PC-9 (cell line): ENCODE data around the gene AASS. TPM values are rescaled to one million over a fixed set of nuclear protein-coding genes. Genes with fewer than 3 reads are reported as not detected.

ENCODE experiments used
- BruUV-seq: library from RNA; stranded (reverse); fragments of 400-500 nt; replicated peaks from 2 replicates; lab custom pipeline; 2021; lab: Mats Ljungman, UMichigan
- CTCF ChIA-PET: fragments of 300-600 bp; sonication (Branson Sonifier 250); formaldehyde crosslinking; loops from one replicate; lab custom pipeline; 2022; ENCODE audit warnings: antibody characterized with exemption; lab: Charles Lee
- POLR2A ChIA-PET: fragments of 300-600 bp; sonication (Branson Sonifier 250); formaldehyde crosslinking; loops from one replicate; lab custom pipeline; 2022; ENCODE audit warnings: antibody characterized with exemption; ENCODE audit not compliant: unreplicated experiment; lab: Charles Lee
- DNase-seq, 2 experiments: peaks; one replicate each; pipeline versions ENCODE4 v3.0.0 to v3.0.0-alpha.2; 2015 to 2022; ENCODE audit warnings: mixed read lengths in 1 of 2
- H2AFZ ChIP-seq: fragments of 200-600 bp; sonication (generic); 2 replicates; pipeline ENCODE4 v1.8.1; 2017; ENCODE audit warnings: antibody characterized with exemption
- H3F3A ChIP-seq: fragments of 200-600 bp; sonication (generic); 2 replicates; pipeline ENCODE4 v1.8.1; 2017; ENCODE audit warnings: antibody characterized with exemption, mild to moderate bottlenecking, low read depth; ENCODE audit not compliant: insufficient read depth
- H3K27ac ChIP-seq: fragments of 200-600 bp; sonication (generic); 2 replicates; pipeline ENCODE4 v1.6.1; 2016; ENCODE audit warnings: mixed run types
- H3K27me3 ChIP-seq: fragments of 200-600 bp; sonication (generic); 2 replicates; pipeline ENCODE4 v1.6.1; 2016; ENCODE audit warnings: low read depth, mixed run types; ENCODE audit not compliant: insufficient read depth
- H3K36me3 ChIP-seq: fragments of 200-600 bp; sonication (generic); 2 replicates; pipeline ENCODE4 v1.6.1; 2016; ENCODE audit warnings: low read depth, mixed run types
- H3K4me1 ChIP-seq: fragments of 200-600 bp; sonication (generic); replicated peaks from 2 replicates; pipeline ENCODE4 v1.6.1; 2016; ENCODE audit warnings: mixed run types; ENCODE audit not compliant: insufficient read depth
- H3K4me2 ChIP-seq: fragments of 200-600 bp; sonication (generic); 2 replicates; pipeline ENCODE4 v1.6.1; 2017; ENCODE audit warnings: mixed run types
- H3K4me3 ChIP-seq: fragments of 200-600 bp; sonication (generic); 2 replicates; pipeline ENCODE4 v1.6.1; 2016; ENCODE audit warnings: mixed run types
- H3K79me2 ChIP-seq: fragments of 200-600 bp; sonication (generic); 2 replicates; pipeline ENCODE4 v1.6.1; 2017; ENCODE audit warnings: low read depth, mixed run types
- H3K9me2 ChIP-seq: fragments of 200-600 bp; sonication (generic); 2 replicates; pipeline ENCODE4 v1.8.1; 2017; ENCODE audit warnings: mild to moderate bottlenecking; ENCODE audit not compliant: insufficient read depth
- H3K9me3 ChIP-seq: fragments of 200-600 bp; sonication (generic); 2 replicates; pipeline ENCODE4 v1.8.1; 2016; ENCODE audit warnings: low read depth; ENCODE audit not compliant: insufficient read depth
- H4K20me1 ChIP-seq: fragments of 200-600 bp; sonication (generic); 2 replicates; pipeline ENCODE4 v1.8.1; 2017; ENCODE audit not compliant: insufficient read depth
- CTCF ChIP-seq: fragments of 200-600 bp; sonication (generic); conservative IDR thresholded peaks from 2 replicates; pipeline ENCODE4 v1.6.1; 2017; ENCODE audit warnings: mixed run types, antibody characterized with exemption, mild to moderate bottlenecking, moderate library complexity
- EZH2 ChIP-seq: fragments of 200-600 bp; sonication (generic); IDR thresholded peaks from 2 replicates; pipeline ENCODE4 v1.8.0; 2017; ENCODE audit warnings: antibody characterized with exemption, low read depth
- intact Hi-C: fragments of 100-400 bp; cut with micrococcal nuclease; formaldehyde crosslinking; loops from one replicate; pipeline ENCODE4 v1.10.0; 2022; ENCODE audit not compliant: unreplicated experiment
- total RNA-seq: library from RNA; stranded (reverse); gene quantifications from 2 replicates; pipeline ENCODE4 v1.2.3, GENCODE V29; 2021

AASS gene
- total RNA-seq, 1 experiment from 2014 or later: 8.5 TPM

GRCh38 chr7:122064971-122065370 is 79.1 kb downstream of the AASS start:
- H3K36me3 ChIP-seq: no peaks in the 10 kb centered on the region
- H3K9me2 ChIP-seq: no peaks in the 10 kb centered on the region
- H3K79me2 ChIP-seq: no peaks in the 10 kb centered on the region
- no TSS peak for BruUV-seq
- H3K27me3 ChIP-seq: no peaks in the 10 kb centered on the region
- H3F3A ChIP-seq: no peaks in the 10 kb centered on the region
- no peak overlapping the region for H2AFZ ChIP-seq
- no peak for DNase-seq
- no peak overlapping the region for H3K4me3 ChIP-seq
- H4K20me1 ChIP-seq: no peaks in the 10 kb centered on the region
- no peak overlapping the region for H3K27ac ChIP-seq
- intact Hi-C loops: no loop called here
- no peaks in the 10 kb centered on the region for H3K9me3 ChIP-seq
- no peak overlapping the region for H3K4me2 ChIP-seq
- ChIA-PET CTCF (no interaction called here), POLR2A (no interaction called here)
- no peak for TF ChIP-seq CTCF
- TF ChIP-seq EZH2: no peak
- H3K4me1 ChIP-seq: no peaks in the 10 kb centered on the region

- no peaks in the 10 kb centered on the region for H3K79me2 ChIP-seq
- BruUV-seq: no TSS peak
- H2AFZ ChIP-seq: no peak overlapping the region
- H3K27me3 ChIP-seq: no peaks in the 10 kb centered on the region
- no peak overlapping the region for H3K4me2 ChIP-seq
- no peaks in the 10 kb centered on the region for H3K9me2 ChIP-seq
- H3K4me3 ChIP-seq: no peak overlapping the region
- H3K4me1 ChIP-seq: no peaks in the 10 kb centered on the region
- no peaks in the 10 kb centered on the region for H4K20me1 ChIP-seq
- CTCF ChIA-PET: no interaction called here
- H3K9me3 ChIP-seq: no peaks in the 10 kb centered on the region
- POLR2A ChIA-PET: no interaction called here
- H3K36me3 ChIP-seq: no peaks in the 10 kb centered on the region
- DNase-seq: no peak
- TF ChIP-seq CTCF (no peak), EZH2 (no peak)
- H3F3A ChIP-seq: no peaks in the 10 kb centered on the region
- intact Hi-C loops: no loop called here
- H3K27ac ChIP-seq: no peak overlapping the region
Observed at GRCh38 chr7:122063146-122063545, 80.9 kb downstream of the AASS start.

- no peak for TF ChIP-seq CTCF
- no peak for TF ChIP-seq EZH2
- H3K4me1 ChIP-seq: no peaks in the 10 kb centered on the region
- CTCF ChIA-PET: no interaction called here
- no peaks in the 10 kb centered on the region for H3F3A ChIP-seq
- no peak for DNase-seq
- H3K4me3 ChIP-seq: no peak overlapping the region
- intact Hi-C loops: no loop called here
- no TSS peak for BruUV-seq
- no peaks in the 10 kb centered on the region for H4K20me1 ChIP-seq
- no peak overlapping the region for H3K27ac ChIP-seq
- no peaks in the 10 kb centered on the region for H3K36me3 ChIP-seq
- H3K79me2 ChIP-seq: no peaks in the 10 kb centered on the region
- no peaks in the 10 kb centered on the region for H3K9me2 ChIP-seq
- POLR2A ChIA-PET: no interaction called here
- no peak overlapping the region for H3K4me2 ChIP-seq
- H3K9me3 ChIP-seq: no peaks in the 10 kb centered on the region
- H3K27me3 ChIP-seq: no peaks in the 10 kb centered on the region
- H2AFZ ChIP-seq: no peak overlapping the region
Observed at GRCh38 chr7:122059542-122059941, 84.5 kb downstream of the AASS start.
